PC-9 (cell line): ENCODE results near the gene LRRC3B.

Source experiments
- EZH2 ChIP-seq: fragments of 200-600 bp; sonication (generic); IDR thresholded peaks from 2 replicates; pipeline ENCODE4 v1.8.0; 2017; ENCODE audit warnings: antibody characterized with exemption, low read depth
- TF ChIP-seq, protein P1 (sequence below): fragments of 200-600 bp; sonication (generic); conservative IDR thresholded peaks from 2 replicates; pipeline ENCODE4 v1.6.1; 2017; ENCODE audit warnings: mixed run types, antibody characterized with exemption, mild to moderate bottlenecking, moderate library complexity

DNA sequence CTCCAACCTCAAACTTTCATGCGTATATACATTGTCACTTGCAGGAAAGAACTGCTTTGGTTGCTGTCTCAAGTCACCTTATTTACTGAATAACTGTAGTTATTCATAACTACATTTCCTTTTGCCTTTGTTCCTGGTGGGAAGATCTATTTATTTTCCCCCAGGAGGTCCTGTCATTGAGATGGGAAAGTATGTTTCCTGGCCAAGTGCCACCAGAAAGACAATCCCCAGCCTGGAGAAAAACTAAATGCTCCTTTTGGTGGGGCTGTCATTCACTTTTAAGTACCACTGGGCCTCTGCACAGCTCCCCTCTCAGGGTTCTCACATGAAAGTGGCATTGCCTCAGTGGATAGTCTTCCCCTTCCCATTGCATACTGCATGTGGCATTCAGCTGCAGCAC lies 59.8 kb downstream of the LRRC3B start:
- no peak for TF ChIP-seq EZH2
- TF ChIP-seq, protein P1, sequence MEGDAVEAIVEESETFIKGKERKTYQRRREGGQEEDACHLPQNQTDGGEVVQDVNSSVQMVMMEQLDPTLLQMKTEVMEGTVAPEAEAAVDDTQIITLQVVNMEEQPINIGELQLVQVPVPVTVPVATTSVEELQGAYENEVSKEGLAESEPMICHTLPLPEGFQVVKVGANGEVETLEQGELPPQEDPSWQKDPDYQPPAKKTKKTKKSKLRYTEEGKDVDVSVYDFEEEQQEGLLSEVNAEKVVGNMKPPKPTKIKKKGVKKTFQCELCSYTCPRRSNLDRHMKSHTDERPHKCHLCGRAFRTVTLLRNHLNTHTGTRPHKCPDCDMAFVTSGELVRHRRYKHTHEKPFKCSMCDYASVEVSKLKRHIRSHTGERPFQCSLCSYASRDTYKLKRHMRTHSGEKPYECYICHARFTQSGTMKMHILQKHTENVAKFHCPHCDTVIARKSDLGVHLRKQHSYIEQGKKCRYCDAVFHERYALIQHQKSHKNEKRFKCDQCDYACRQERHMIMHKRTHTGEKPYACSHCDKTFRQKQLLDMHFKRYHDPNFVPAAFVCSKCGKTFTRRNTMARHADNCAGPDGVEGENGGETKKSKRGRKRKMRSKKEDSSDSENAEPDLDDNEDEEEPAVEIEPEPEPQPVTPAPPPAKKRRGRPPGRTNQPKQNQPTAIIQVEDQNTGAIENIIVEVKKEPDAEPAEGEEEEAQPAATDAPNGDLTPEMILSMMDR, result no peak
